T-helper 2 cell (primary cell): ENCODE data around the gene GK2.

Source experiments
- DNase-seq, 5 experiments: peaks; one replicate each; pipeline versions ENCODE4 v3.0.0 to v3.0.0-alpha.2; 2012 to 2022
- total RNA-seq, 2 donors: gene quantifications; one replicate each; lab custom pipeline; 2026; lab: John Stamatoyannopoulos, UW

GK2 gene
- 0 reads per million in 2 donors for total RNA-seq

DNA sequence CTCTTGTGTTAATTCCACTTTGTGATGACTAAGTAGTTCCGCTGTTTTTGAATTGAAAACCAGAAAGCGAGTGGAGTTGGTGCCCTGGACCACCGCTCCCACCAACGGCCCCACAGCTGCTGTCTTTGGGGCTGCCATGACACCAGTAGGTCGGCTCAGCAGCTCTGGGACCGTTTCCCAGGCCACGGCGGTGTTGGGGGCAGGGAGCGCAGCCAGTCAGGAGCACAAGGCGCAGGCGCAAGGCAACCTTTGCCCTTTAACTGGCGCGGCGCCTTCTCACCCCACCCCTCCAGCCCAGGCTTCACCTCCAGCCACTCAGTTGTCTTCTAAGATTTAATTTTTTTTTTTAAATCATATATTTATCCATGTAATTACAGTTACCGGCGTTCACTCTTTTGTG, at the start of gene GK2:
TSS of gene GK2 (minus strand) at position 166 of the 400 bp plus-strand sequence. CDS start at position 138, 28 bp downstream.
- DNase-seq: no peak

DNA sequence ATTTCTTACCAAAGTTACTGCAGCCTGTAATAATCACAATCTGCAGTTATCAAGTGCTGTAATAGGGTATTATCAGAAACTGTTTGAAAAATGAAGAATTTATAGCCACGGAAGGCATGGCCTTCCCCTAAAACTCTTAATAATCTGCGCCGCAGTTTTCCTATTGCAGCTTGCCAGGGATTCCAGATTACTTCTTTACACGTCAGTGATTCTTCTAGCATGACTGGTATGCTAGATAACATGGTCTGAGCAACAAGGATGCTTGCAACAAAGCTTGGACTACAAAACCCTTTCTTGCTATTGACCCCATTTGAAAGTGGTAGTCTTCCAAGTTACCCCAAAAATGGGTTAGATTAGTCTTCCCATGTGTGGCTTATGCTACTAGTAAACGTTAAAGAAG, 47.2 kb upstream of the GK2 start:
- no peak for DNase-seq

DNA sequence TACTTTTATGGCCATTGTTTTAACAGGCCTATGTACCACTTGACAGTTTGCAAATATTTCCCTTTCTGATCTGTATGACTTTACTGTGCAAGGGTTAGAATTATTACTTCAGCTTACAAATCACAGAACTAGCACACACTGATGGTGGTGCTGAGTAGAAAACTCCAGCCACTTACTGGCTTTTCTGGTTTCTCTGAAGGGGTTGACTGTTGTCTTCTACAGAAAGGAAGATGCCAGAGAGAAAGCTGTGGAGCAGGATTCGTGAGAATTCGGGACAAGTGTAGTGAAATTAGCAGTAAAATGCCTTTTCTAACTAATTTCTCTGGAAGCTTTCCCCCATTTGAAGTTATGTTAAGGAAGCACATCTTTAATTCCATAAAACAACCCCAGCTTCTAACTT, 46.6 kb upstream of the GK2 start:
- no peak for DNase-seq

DNA sequence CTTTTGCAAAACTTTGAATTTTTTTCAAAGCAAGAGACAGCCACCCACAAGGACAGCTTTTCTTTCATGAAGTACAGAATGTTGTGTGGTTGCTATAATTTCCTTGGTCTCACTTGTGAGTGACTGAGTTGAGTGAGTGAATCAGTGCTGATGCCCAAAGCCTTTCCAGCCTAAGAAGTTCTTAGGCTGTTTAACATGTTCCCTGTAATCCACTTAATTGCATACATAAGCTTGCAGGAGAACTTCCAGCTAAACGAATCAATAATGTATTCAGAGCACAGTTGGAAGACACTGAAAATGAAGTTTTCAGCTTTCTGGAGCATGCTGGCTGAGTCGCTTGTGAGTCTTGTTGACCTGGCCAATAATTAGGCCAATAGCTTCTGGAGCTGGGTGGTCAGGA, 42.0 kb upstream of the GK2 start:
- DNase-seq: no peak

DNA sequence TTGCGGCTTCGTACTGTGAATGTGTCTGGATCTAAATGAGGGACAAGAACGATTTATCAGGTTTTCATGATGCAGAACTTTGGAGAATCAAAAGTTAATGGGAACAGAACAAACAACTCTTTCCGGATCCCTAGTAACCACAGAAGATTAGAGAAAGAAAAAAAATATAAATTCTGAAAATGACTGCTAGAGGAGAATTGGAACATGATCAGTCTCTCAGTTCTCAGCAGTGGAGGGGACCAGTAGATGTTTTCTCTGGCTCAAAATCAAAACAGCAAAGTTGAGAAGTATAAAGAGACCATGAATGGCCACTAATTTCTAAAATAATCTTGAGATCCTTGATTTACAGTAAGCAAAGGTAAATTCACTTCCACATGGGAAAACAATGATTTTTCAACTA, 38.1 kb upstream of the GK2 start:
- no peak for DNase-seq

DNA sequence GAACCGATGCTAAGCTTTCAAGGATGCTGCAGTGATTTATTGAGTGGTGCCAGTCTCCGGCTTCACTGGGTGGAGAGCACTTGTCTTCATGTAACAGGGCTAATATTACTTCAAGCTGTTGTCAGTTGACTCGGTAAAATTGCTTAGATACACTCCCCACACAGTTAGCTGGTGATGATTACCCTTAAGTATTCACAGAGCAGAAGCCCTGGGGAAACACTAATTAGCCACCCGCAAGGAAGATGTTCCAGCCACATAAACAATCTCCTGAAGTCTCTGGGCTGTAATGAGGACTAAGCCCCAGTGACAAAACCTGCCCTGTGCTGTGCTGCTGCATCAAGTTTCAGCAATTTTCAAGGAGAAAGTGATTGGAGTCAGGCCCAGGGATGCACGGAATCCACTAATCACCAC, 37.3 kb upstream of the GK2 start:
- DNase-seq: no peak

DNA sequence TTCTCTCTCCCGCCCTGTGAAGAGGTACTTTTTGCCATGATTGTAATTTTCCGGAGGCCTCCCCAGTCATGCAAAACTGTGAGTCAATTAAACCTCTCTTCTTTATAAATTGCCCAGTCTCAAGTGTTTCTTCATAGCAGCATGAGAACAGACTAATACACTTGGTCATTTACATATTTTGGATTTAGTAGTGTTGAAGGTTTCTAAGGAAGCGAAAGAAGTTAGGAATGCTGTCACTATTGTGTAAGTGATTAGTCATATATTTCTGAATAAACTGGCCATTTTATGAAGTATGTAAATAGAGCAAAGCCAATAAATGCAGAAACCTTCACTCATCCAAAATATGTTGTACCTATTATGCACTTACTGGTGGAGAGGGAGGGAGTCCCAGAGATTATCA, 34.4 kb upstream of the GK2 start:
- no peak for DNase-seq

DNA sequence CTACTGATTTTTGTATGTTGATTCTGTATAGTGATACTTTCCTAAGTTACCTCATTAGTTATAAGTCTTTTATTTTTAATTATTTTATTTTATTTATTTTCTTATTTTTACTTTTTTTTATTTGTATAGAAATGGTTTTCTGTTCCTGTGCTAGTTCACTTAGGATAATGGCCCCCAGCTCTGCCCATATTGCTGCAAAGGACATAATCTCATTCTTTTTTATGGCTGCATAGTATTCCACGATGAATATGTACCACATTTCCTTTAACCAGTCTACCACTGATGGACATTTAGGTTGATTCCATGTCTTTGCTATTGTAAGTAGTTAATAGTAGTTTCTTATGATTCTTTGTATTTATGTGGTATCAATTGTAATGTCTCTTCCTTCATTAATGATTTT, 31.5 kb upstream of the GK2 start:
- no peak for DNase-seq

DNA sequence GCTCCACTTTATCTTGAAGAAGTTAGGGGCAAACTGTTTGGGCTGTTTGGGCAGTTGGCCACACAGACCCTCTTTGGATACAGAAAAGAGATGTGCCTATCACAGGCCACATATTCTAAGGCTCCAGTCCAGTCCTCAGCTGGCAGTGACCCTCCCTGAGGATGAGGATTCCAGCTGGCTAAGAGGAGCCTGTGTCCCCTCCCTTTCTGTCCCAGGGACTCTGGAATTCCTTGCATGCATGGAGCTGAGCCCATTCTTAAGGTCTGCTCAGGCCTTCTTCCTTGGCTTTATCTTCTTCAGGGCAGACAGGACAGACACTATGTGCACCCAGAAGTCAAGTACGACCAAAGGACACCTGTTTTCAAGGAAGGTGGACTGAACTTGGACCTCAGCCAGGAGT, 23.8 kb upstream of the GK2 start:
- no peak for DNase-seq

DNA sequence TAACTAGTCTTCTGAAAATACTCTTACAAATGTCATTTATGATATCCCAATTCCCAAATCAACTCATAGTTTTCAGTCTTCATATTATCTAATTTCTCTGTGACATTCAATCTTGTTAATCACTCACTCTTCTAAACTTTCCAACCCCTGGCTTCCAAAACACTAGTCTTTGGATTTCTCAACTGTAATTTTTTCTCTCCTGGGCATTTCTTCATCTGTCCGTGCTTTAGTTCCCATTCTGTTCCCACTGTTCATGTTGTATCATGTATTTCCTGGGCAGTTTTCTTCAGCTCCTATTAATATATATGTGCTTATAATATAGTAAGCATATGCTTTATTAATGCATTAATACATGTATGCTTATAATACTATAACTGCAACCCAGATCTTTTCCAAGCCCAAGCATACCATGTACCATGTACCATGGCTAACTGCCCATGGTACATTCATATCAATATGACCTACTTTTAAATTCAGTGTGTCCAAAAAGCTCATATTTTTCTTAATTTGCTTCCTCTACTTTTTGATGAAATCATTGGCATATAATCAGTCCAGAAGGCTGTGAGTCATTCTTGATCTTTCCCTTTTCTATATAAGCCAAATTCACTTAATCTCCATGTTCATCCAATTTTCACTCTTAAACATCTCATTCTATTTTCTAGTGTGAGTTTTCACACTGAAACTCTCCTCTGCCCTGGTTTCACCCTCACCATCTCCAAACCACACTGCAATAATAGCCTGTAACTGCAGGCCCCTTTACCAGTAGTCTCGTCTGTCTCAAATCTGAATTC, 21.3 kb upstream of the GK2 start:
- no peak for DNase-seq

DNA sequence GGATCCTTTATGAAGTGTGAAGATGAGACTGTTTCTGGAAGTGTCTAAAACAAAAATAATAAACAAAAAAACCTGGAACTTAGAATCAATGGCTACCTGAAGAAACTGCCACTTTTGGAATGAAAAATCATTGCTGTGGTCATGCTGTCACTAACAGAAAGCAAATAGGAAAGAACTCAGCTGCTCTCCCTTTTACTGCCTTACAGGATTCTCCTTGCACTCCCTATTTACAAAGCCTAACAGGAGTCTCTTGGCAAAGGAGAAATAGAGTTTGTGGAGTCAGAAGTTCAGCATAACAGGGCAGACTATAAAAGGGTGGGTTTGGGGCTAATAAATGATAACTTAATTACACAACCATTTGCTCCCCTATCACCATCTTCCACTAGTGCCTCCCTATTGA, 19.0 kb upstream of the GK2 start:
- no peak for DNase-seq

DNA sequence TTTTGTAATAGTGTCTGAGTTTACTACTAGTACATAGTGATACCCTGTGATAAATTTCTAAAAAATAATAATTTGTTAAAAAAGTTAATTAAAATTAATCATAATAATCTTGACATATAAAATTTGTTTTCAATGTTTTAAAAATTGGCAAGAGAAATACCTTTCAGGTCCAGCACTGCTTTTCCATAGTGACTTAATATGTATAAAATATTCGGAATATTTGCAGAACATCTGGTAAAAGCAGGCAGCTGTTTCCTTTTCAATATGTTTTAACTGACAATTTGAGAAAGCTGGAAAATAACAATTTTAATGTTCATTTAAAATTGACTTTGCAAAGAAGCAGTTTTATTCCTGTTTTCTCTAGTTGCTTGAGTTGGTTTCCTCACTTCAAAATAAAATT, 17.6 kb upstream of the GK2 start:
- DNase-seq: no peak

DNA sequence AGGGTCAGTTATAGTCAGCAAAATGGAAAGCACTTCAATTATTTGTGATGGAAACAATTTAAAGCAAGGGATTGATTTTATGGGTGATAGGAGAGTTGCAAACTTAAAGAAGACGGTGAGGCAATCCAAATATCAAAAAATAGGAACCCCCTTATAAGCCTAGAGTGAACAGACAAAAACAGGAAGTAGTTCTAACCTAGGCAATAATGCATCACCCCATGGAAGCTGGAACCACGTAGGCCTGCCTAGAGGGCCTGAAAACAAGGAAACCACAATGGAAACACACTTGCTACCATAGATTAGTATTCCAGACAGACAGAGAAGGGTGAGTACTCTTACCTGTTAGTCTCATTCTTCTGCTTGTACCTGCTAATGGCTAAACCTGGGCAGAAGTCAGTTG, 13.5 kb upstream of the GK2 start:
- DNase-seq: no peak

DNA sequence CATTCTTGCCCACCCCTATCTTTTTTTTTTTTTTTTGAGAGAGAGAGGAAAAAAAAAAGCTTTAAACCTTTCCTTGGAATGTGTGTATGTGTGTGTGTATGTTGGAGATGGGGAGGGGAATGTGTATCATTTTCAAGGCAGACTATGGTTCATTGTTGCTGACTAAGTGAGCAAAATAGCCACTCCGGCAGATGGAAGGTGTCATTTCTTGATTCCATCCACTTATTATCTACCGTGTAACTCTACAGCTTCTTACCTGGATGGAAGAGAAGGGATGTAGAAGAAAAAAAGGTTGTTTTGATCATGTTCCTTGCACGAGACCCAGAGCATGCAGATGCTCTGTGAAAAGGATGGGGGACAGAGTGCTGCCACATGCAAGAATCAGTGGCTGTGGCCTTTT, 5.9 kb upstream of the GK2 start:
- DNase-seq: no peak

DNA sequence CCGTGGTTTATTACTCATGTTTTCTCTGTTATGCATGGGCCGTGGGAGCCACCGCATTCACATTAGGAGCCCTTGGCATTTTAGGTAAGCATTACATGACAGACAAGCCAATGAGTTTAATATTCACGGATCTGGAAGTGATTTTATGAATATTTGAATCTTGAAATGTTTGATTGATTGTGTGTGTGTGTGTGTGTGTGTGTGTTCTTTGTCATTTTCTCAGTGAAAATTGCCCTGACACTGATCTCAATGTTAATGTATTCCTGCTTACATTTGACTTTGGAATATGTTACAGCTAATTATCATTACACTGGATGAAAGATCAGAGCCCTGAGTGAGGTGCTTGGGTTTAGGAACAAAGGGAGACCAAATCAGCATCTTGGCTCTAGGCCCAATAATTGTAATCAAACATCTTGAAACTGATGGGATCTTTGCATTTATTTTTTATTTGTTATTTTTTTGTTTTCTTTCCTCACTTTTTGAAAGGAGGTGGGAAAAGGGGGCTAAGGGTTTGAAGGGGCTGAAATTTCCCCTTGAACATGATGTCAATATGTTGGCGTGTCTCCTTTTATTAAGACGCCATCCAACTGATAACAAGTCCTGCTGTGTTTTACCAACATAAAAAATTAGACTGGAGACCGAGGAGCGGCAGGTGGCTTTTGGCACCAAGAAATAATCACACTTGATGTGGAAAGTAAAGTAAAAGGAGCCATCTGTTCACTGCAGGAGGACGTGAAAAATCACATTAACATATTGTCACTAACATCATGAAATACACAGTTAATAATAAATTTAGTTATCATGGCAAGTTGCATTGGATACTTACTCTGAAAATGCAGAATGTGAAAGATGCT, 5.2 kb upstream of the GK2 start:
- no peak for DNase-seq

DNA sequence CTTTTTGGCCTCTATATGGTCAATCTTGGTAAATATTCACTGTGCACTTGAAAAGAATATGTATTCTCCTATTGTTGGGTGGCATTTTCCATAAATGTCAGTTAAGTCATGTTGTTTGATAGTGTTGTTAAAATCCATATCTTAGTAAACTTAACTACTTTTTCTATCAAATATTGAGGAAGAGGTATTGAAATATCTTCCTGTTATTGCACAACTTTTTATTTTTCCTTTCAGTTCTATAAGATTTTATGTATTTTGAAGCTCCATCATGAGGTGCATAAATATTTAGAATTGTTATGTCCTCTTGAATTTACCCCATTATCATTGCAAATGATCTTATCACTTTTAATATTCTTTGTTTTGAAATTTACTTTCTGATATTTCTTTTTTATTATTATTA, 3.4 kb downstream of the GK2 start:
- DNase-seq: no peak

DNA sequence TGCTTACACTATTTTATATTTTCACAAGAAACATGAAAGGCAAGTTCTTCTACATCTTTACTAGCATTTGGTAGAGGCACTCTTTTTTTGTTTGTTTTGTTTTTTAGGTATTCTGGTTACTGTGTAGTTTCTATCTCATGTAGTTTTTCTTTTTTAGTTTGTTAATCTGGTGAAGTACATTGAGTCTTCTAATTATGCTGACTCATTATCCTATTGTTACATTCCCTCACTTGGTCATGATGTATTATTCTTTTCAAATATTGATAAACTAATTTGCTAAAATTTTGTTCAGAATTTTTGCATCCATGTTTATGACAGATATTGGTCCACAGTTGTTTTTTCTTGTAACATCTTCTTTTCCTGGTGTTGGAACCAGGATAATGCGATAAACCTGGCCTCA, 4.7 kb downstream of the GK2 start:
- no peak for DNase-seq

DNA sequence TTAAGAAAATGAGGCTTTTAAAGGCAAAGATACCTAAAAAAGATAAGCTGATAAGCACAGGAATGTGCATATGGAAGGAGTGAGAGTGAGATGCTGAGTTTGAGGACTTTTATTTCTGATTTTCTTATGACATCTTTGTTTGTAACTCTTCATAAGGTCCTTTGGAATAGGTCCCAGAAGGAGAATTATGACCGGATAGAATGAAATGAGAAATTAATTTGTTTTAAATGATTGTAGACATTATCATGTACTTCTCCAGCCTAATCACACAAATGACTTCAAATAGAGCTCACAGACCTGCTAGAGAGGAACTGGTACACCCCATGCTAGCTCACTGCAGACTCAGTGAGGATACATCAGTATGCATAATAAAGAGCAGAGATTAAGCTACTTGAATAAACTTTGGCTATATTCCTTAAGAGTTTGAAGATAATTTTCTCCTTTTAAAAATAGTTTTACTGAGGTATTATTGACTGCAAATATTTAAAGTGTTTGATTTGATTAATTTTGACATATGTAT, 5.6 kb downstream of the GK2 start:
- DNase-seq: no peak

DNA sequence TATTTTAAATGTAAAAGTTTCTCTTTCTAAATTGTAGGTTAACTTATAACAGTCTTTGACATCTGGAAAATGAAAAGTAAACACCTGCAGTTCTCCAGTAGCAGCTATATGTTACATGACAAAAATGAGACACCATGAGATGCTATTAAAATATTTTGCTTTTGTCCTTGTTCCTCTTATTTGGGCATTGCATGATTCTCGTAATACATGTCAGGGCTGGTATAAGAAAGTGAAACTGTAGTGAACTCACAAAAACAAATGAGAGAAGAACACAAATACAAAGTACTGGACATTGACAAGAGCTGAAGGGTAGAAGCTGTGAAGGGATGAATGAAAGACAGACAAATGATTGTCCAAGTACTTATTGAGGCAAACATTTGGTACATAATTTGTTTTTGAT, 9.0 kb downstream of the GK2 start:
- DNase-seq: no peak

DNA sequence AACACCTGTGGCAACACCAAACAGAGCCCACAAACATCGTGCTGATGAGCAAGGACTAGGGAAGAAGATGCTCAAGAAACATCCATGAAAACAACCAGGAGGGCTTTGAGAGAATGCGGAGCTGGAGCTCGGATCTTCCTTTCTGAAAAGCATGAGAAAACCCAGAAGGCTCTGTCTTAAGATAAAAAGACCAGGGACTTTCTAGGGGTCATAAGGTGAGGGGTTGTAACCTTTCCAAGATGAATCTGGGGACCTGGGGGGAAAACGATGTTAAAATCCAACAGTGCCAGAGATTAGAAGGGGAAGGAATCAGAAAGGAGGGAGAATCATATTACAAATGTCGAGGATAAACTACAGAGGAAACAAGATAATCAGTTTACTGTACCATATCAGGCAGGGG, 10.1 kb downstream of the GK2 start:
- no peak for DNase-seq

DNA sequence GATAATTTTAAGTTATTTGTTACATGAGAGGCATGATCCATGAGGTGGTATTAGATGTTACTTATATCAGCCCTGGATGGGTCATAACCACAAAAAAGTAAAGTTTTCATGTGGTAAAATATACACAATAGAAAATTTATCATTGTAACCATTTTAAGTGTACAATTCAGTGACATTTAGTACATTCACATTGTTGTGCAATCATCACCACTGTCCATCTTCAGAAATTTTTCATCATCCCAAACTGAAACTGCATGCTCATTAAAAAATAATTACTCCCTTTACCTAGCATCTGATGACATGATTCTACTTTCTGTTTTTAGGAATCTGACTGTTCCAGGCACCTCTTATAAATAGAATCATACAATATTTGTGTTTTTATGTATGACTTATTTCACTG, 11.2 kb downstream of the GK2 start:
- DNase-seq: no peak

DNA sequence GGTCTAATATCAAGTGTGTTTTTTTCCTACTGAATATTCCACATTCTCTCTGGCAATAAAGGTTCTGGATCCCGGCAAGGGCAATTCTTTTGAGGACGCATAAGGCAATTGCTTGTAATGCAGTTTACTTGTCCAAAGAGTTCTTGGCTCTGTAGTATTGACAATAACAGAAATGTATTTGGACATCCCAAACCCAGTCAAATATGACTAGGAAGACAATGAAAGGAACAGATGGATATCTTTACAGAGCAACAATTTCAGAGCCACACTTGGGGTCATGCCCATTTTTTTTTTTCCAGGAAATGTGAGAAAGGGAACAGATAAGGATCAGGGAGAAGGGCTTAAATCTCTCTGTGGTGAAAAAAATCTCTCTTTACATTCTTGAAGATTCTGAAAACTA, 12.2 kb downstream of the GK2 start:
- DNase-seq: no peak

DNA sequence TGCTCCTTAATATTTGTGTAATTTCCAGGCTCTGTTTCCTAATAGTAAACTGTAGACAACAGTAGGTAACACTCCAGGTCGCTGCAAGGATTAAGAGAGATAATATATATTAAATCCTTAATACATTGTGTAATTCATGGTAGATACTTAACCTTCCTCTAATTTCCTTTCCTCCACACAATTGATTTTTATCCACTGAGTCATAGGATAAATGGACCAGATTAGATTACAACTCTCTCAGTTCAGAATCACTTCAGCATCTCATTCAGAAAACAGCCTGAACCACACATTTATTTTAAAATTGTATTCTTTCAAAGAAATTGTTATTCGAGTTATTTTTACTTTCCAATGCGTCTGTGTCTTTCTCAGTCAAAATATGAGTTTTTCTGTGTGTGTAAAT, 17.1 kb downstream of the GK2 start:
- no peak for DNase-seq

DNA sequence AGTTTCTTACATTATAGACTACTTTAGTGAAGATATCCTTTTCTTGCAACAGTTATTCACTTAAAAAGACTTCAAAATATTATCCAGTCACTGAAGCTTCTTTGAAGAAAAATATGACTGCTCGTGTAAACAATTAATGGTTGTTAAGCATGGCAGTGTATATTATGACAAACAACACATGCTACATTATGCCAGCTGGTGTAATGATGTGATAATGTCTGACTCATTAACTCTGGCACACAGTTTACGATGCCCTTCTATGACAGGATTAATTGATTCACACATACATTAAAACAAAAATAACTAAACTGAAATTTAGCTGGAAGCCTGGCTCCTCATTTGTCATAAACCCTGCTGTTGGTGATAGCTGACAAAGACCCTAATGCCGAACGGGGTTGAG, 22.4 kb downstream of the GK2 start:
- DNase-seq: no peak
